SU-DHL-6 (cell line): ENCODE data around the gene RINL.

Experiments
- EZH2phosphoT487 ChIP-seq: fragments of 200-600 bp; sonication (generic), shearing (Covaris generic); conservative IDR thresholded peaks from 2 replicates; pipeline ENCODE4 v1.6.1; 2018; ENCODE audit warnings: mild to moderate bottlenecking, antibody characterized with exemption, low read length, moderate library complexity, mixed read lengths
- TF ChIP-seq, protein P1 (sequence below): fragments of 200-600 bp; sonication (generic); IDR thresholded peaks from one replicate; pipeline ENCODE4 v1.5.1; 2017; ENCODE audit warnings: antibody characterized with exemption, mild to moderate bottlenecking, low read length, moderate library complexity; ENCODE audit not compliant: insufficient read depth, poor library complexity, severe bottlenecking

DNA sequence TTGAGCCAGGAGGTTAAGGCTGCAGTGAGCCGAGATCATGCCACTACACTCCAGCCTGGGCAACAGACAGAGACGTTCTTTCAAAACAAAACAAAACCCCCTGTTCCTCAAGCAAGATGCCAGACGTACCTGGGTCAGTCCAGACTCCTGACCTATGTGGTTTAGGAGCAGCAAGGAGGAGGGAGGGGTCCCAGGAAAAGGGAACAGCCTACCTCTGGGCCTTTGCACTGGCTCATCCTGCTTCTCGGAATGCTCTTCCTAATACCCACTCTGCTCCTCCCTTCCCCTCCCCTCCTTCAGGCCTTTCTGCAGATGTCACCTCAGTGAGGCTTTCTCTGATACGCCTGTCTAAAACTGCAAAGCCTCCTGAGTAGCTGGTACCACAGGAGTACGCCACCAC is 9.5 kb downstream of the RINL start:
- TF ChIP-seq, protein P1, sequence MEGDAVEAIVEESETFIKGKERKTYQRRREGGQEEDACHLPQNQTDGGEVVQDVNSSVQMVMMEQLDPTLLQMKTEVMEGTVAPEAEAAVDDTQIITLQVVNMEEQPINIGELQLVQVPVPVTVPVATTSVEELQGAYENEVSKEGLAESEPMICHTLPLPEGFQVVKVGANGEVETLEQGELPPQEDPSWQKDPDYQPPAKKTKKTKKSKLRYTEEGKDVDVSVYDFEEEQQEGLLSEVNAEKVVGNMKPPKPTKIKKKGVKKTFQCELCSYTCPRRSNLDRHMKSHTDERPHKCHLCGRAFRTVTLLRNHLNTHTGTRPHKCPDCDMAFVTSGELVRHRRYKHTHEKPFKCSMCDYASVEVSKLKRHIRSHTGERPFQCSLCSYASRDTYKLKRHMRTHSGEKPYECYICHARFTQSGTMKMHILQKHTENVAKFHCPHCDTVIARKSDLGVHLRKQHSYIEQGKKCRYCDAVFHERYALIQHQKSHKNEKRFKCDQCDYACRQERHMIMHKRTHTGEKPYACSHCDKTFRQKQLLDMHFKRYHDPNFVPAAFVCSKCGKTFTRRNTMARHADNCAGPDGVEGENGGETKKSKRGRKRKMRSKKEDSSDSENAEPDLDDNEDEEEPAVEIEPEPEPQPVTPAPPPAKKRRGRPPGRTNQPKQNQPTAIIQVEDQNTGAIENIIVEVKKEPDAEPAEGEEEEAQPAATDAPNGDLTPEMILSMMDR, result no peak
- no peak for TF ChIP-seq EZH2phosphoT487
